ENCODE data around the gene UPK1A. TPM values are rescaled to one million over a fixed set of nuclear protein-coding genes. Genes with fewer than 3 reads are reported as not detected.

Gene UPK1A
- total RNA-seq (2021) = 1.6 to 3.0 TPM (median 2.7 TPM) in 3 replicates
- percentile 25 among the genes with signal in this experiment for Bru-seq, nascent RNA
- long read RNA-seq, experiment 1, partial matches to known transcripts = 4 of 7 reads
- long read RNA-seq, experiment 1, other reads (novel, unspliced or antisense) = 3 of 7 reads
- long read RNA-seq, experiment 2, partial matches to known transcripts = 4 of 7 reads
- long read RNA-seq, experiment 2, other reads (novel, unspliced or antisense) = 3 of 7 reads
- long read RNA-seq, experiment 3, partial matches to known transcripts = 2 of 2 reads
- long read RNA-seq, experiment 3, other reads (novel, unspliced or antisense) = 0 of 2 reads

DNA sequence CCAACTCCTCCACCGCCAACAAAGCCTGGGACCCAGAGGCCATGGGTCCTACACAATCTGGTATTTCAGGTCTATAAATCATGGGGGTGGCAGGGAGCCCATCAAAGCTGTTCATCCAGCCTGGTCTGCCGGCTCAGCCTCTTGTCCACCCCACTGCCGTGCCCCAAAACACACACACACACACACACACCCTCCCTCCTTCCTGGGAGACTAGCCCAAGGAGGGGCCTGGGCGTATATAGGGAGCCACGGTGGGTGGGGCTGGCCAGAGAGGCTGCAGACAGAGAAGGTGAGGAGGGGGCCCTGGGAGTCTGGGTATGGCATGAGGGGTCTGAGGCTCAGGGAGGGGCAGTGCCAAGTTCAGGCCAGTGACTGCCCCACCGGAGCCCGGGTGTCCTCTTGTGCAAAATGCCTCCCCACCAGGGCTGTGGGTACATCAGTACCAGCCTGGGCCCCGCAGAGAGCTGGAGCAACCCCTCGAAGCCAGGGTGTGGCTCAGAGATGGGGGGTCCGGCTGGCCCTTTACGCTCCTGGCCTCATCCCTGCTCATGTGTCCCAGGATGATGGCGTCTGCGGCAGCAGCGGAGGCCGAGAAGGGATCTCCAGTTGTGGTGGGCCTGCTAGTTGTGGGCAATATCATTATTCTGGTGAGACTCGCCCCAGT, at the start of gene UPK1A:
TSS of gene UPK1A (plus strand) at position 267 of the 663 bp plus-strand sequence. CDS start at position 563, 296 bp downstream.
- POLR2A ChIA-PET = no interaction called here
- DNase-seq (ENCODE audit: low spot score) = no peak
- Mint-ChIP-seq H3K27ac (no peak within 1 kb of the TSS), H3K9me3 (no peaks in the 10 kb centered on the region), H3K4me1 (0 out of 2 replicates have a peak, but pooled peaks cover 4% of the 10 kb centered on the region), H3K36me3 (no peaks in the 10 kb centered on the region), H3K27me3 (ENCODE audit: low read depth) (peaks cover 18% of the 10 kb centered on the region), H3K4me3 (no peak within 1 kb of the TSS)
- CTCF ChIA-PET = no interaction called here
- no peak for ATAC-seq
- TF ChIP-seq ZBTB21 (CRISPR knock-in tag; IDR thresholded peaks at IDR 0.05; ENCODE audit: borderline replicate concordance) = no peak
- TF ChIP-seq E2F1 (CRISPR knock-in tag; IDR thresholded peaks at IDR 0.05) = no peak
- no peak for TF ChIP-seq IRF1 (CRISPR knock-in tag; IDR thresholded peaks at IDR 0.05)
- TF ChIP-seq, protein P1, sequence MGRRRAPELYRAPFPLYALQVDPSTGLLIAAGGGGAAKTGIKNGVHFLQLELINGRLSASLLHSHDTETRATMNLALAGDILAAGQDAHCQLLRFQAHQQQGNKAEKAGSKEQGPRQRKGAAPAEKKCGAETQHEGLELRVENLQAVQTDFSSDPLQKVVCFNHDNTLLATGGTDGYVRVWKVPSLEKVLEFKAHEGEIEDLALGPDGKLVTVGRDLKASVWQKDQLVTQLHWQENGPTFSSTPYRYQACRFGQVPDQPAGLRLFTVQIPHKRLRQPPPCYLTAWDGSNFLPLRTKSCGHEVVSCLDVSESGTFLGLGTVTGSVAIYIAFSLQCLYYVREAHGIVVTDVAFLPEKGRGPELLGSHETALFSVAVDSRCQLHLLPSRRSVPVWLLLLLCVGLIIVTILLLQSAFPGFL (CRISPR knock-in tag; IDR thresholded peaks at IDR 0.05; ENCODE audit: borderline replicate concordance) = no peak
- no peak for TF ChIP-seq PRRX2 (CRISPR knock-in tag; IDR thresholded peaks at IDR 0.05)
- no peak for TF ChIP-seq JUN (CRISPR knock-in tag; IDR thresholded peaks at IDR 0.05)
- TF ChIP-seq TCF7 (CRISPR knock-in tag; IDR thresholded peaks at IDR 0.05; ENCODE audit: low read depth) = no peak
- TF ChIP-seq, protein P2, sequence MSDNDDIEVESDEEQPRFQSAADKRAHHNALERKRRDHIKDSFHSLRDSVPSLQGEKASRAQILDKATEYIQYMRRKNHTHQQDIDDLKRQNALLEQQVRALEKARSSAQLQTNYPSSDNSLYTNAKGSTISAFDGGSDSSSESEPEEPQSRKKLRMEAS (CRISPR knock-in tag; IDR thresholded peaks at IDR 0.05) = no peak
- no peak for TF ChIP-seq NFATC4 (CRISPR knock-in tag; IDR thresholded peaks at IDR 0.05)
- TF ChIP-seq ZBTB43 (CRISPR knock-in tag; IDR thresholded peaks at IDR 0.05) = no peak
- no peak for TF ChIP-seq ATF2 (CRISPR knock-in tag; IDR thresholded peaks at IDR 0.05; ENCODE audit: borderline replicate concordance, low read depth)
- no peak for TF ChIP-seq ZNF263 (CRISPR knock-in tag; IDR thresholded peaks at IDR 0.05; ENCODE audit: low read depth)
- TF ChIP-seq, protein P3, sequence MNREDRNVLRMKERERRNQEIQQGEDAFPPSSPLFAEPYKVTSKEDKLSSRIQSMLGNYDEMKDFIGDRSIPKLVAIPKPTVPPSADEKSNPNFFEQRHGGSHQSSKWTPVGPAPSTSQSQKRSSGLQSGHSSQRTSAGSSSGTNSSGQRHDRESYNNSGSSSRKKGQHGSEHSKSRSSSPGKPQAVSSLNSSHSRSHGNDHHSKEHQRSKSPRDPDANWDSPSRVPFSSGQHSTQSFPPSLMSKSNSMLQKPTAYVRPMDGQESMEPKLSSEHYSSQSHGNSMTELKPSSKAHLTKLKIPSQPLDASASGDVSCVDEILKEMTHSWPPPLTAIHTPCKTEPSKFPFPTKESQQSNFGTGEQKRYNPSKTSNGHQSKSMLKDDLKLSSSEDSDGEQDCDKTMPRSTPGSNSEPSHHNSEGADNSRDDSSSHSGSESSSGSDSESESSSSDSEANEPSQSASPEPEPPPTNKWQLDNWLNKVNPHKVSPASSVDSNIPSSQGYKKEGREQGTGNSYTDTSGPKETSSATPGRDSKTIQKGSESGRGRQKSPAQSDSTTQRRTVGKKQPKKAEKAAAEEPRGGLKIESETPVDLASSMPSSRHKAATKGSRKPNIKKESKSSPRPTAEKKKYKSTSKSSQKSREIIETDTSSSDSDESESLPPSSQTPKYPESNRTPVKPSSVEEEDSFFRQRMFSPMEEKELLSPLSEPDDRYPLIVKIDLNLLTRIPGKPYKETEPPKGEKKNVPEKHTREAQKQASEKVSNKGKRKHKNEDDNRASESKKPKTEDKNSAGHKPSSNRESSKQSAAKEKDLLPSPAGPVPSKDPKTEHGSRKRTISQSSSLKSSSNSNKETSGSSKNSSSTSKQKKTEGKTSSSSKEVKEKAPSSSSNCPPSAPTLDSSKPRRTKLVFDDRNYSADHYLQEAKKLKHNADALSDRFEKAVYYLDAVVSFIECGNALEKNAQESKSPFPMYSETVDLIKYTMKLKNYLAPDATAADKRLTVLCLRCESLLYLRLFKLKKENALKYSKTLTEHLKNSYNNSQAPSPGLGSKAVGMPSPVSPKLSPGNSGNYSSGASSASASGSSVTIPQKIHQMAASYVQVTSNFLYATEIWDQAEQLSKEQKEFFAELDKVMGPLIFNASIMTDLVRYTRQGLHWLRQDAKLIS (CRISPR knock-in tag; IDR thresholded peaks at IDR 0.05; ENCODE audit: borderline replicate concordance) = no peak
